22Rv1 (cell line): ENCODE data around the gene SORCS2.

Experiments
- ZFX ChIP-seq: fragments of 450-650 bp; IDR thresholded peaks from 2 replicates; pipeline ENCODE4 v1.6.1; 2017; ENCODE audit warnings: antibody characterized with exemption, borderline replicate concordance
- TF ChIP-seq, protein P1 (sequence below): fragments of 450-650 bp; IDR thresholded peaks from 2 replicates; pipeline ENCODE4 v1.5.1; 2017; ENCODE audit warnings: mild to moderate bottlenecking

DNA sequence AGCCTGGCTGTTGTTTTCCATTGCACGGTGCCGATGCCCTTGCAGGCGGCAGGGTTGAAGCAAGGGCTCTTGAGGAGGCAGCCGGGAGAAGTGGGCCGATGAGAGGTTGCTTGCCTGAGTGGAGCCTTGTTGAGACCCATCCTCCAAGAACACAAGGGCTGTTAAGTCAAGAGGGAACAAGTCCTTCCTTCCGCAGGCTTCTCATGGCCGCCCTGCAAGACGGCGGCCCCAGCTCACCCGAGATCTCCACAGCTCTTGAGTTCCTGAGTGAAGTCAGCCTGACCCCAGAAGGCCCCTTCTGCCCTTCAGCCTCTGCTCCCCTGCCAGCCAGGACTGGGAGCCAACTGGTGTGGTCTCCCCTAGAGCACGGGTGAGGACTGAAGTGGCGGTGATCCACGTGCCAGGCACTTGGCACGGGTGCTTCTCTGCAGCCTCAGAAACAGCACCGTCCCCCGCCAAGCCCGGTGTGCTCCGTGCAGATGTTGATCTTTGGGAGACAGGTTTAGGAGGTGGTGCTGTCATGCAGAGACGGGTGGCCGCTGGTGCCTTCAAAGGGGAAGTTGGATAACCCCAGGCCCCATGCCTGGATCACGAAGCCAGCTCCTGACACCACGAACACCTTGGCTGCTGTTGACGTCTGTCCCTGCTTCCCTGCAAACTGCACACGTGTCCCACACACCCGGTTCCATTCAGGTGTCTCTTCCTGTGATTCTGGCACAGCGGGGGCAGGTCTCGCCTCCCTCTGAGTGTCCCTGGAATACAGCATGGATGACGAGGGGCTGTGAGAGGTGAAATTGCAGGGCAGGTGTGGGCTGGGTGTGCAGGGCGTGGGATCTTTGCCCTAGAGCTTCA is 406.8 kb downstream of the SORCS2 start:
- TF ChIP-seq, protein P1, sequence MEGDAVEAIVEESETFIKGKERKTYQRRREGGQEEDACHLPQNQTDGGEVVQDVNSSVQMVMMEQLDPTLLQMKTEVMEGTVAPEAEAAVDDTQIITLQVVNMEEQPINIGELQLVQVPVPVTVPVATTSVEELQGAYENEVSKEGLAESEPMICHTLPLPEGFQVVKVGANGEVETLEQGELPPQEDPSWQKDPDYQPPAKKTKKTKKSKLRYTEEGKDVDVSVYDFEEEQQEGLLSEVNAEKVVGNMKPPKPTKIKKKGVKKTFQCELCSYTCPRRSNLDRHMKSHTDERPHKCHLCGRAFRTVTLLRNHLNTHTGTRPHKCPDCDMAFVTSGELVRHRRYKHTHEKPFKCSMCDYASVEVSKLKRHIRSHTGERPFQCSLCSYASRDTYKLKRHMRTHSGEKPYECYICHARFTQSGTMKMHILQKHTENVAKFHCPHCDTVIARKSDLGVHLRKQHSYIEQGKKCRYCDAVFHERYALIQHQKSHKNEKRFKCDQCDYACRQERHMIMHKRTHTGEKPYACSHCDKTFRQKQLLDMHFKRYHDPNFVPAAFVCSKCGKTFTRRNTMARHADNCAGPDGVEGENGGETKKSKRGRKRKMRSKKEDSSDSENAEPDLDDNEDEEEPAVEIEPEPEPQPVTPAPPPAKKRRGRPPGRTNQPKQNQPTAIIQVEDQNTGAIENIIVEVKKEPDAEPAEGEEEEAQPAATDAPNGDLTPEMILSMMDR, result no peak
- no peak for TF ChIP-seq ZFX
